ENCODE measurements around the gene BAD. TPM values are rescaled to one million over a fixed set of nuclear protein-coding genes. Genes with fewer than 3 reads are reported as not detected.

BAD gene
- total and polyA plus RNA-seq, 4 donors, result 16.0 to 39.5 (median 30.2) TPM

- H3K9me3 ChIP-seq (ENCODE audit: control insufficient read depth in 4 of 4, low read length in 3 of 4), result no peaks in the 10 kb centered on the region
- WGBS, result 96% methylated on average over 10 of the region's 10 CpGs
- no peak overlapping the region for H3K4me3 ChIP-seq (ENCODE audit: low read depth in 1 of 3, low read length in 3 of 3)
- DNase-seq (ENCODE audit: low spot score), result no peak
- TF ChIP-seq SP1 (IDR thresholded peaks at IDR 0.05) (no peak), EGR1 (IDR thresholded peaks at IDR 0.05; ENCODE audit: low read depth in 2 of 2) (no peak), MAX (IDR thresholded peaks at IDR 0.05) (no peak), JUND (IDR thresholded peaks at IDR 0.05) (no peak), ATF3 (IDR thresholded peaks at IDR 0.05) (no peak), TAF1 (conservative IDR thresholded peaks at IDR 0.05) (no peak), NR2F2 (IDR thresholded peaks at IDR 0.05) (no peak)
- H3K27me3 ChIP-seq (ENCODE audit: control insufficient read depth in 4 of 4, insufficient read depth in 4 of 4, low read length in 3 of 4), result no peaks in the 10 kb centered on the region
- no peak overlapping the region for H3K27ac ChIP-seq (ENCODE audit: low read depth in 1 of 2, low read length in 2 of 2)
- no peak overlapping the region for H3K9ac ChIP-seq (ENCODE audit: low read depth in 1 of 2, low read length in 2 of 2)
- H3K4me1 ChIP-seq (ENCODE audit: control insufficient read depth in 4 of 4, insufficient read depth in 4 of 4, low read length in 3 of 4), result peaks cover 5 to 17% (median 14%) of the 10 kb centered on the region in 4 donors
- peaks cover 0 to 9% (median 3%) of the 10 kb centered on the region in 4 donors for H3K36me3 ChIP-seq (ENCODE audit: control insufficient read depth in 4 of 4, insufficient read depth in 3 of 4, low read depth in 1 of 4, low read length in 3 of 4)
These were observed 20.1 kb downstream of the BAD start for GRCh38 chr11:64264371-64264852.

- DNase-seq (ENCODE audit: low spot score), result no peak
- no peaks in the 10 kb centered on the region for H3K9me3 ChIP-seq (ENCODE audit: control insufficient read depth in 4 of 4, low read length in 3 of 4)
- TF ChIP-seq CTCF (IDR thresholded peaks at IDR 0.05; ENCODE audit: low read depth, low read length, missing input control) (no peak), FOXA2 (IDR thresholded peaks at IDR 0.05) (no peak), SP1 (IDR thresholded peaks at IDR 0.05) (no peak), FOXA1 (IDR thresholded peaks at IDR 0.05) (no peak), RAD21 (IDR thresholded peaks at IDR 0.05) (no peak), MAX (IDR thresholded peaks at IDR 0.05) (no peak), NR2F2 (IDR thresholded peaks at IDR 0.05) (no peak), ATF3 (IDR thresholded peaks at IDR 0.05) (no peak), HNF4A (conservative IDR thresholded peaks at IDR 0.05) (no peak), REST (IDR thresholded peaks at IDR 0.05) (no peak), TAF1 (conservative IDR thresholded peaks at IDR 0.05) (no peak)
- no peak overlapping the region for H3K4me3 ChIP-seq (ENCODE audit: low read depth in 1 of 3, low read length in 3 of 3)
- H3K4me1 ChIP-seq (ENCODE audit: control insufficient read depth in 4 of 4, insufficient read depth in 4 of 4, low read length in 3 of 4), result peaks cover 5 to 15% (median 12%) of the 10 kb centered on the region in 4 donors
- peaks cover 0 to 9% (median 3%) of the 10 kb centered on the region in 4 donors for H3K36me3 ChIP-seq (ENCODE audit: control insufficient read depth in 4 of 4, insufficient read depth in 3 of 4, low read depth in 1 of 4, low read length in 3 of 4)
- H3K9ac ChIP-seq (ENCODE audit: low read depth in 1 of 2, low read length in 2 of 2), result no peak overlapping the region
- H3K27me3 ChIP-seq (ENCODE audit: control insufficient read depth in 4 of 4, insufficient read depth in 4 of 4, low read length in 3 of 4), result no peaks in the 10 kb centered on the region
- H3K27ac ChIP-seq (ENCODE audit: low read depth in 1 of 2, low read length in 2 of 2), result no peak overlapping the region
- WGBS, result 96% methylated on average over 8 of the region's 8 CpGs
These were observed 20.5 kb downstream of the BAD start for GRCh38 chr11:64263947-64264317.
